ENCODE measurements around the gene PTPRD. TPM values are rescaled to one million over a fixed set of nuclear protein-coding genes. Genes with fewer than 3 reads are reported as not detected.
"Not testable (repeated sequence)": the region's sequence is repeated elsewhere in the genome, so short reads cannot be mapped to it uniquely, and the experiment has no call there.

PTPRD gene
- total and polyA plus RNA-seq, 9 of the 15 experiments (the other 6 are each of a cell fraction or from before 2014, with no cell fraction given) = 0.11 TPM; not detected in 8

- TF ChIP-seq CUX1 (CRISPR knock-in tag; IDR thresholded peaks at IDR 0.05) (no peak), USF2 (CRISPR knock-in tag; IDR thresholded peaks at IDR 0.05) (no peak)
Measured at GRCh38 chr9:8978334-8978733, 1634.5 kb downstream of the PTPRD start (continued).

- in situ Hi-C loops (cut with MboI); H3K79me2 ChIP-seq (ENCODE audit: control insufficient read depth, insufficient read depth, low read length); H3K9ac ChIP-seq (ENCODE audit: insufficient read depth in 1 of 2, low read depth in 2 of 2, low read length in 2 of 2); H3K27ac ChIP-seq (ENCODE audit: extremely low read depth, low read depth, low read length); CTCF ChIA-PET (ENCODE audit: low intra/inter-chr PET ratio); H3K4me3 ChIP-seq; ATAC-seq; H3K9me3 ChIP-seq (replicated peaks; ENCODE audit: control insufficient read depth, insufficient read depth, low read depth, low read length); DNase-seq (ENCODE audit: extremely low read depth in 1 of 4, low spot score in 3 of 4); intact Hi-C loops (cut with micrococcal nuclease); H3K27me3 ChIP-seq (ENCODE audit: control insufficient read depth in 2 of 2, insufficient read depth in 2 of 2, low read length in 2 of 2); H3K9me1 ChIP-seq (ENCODE audit: control insufficient read depth, insufficient read depth, low read length); H4K20me1 ChIP-seq (replicated peaks; ENCODE audit: control insufficient read depth, insufficient read depth, low read length); POLR2A ChIA-PET; H3K36me3 ChIP-seq (ENCODE audit: control insufficient read depth, insufficient read depth, low read length); H3K4me2 ChIP-seq (ENCODE audit: insufficient read depth, low read length); FAIRE-seq; H2AFZ ChIP-seq (ENCODE audit: low read depth, low read length); H3K4me1 ChIP-seq (replicated peaks in 1 of 2; ENCODE audit: control insufficient read depth in 2 of 2, insufficient read depth in 2 of 2, low read length in 2 of 2); BruUV-seq (replicated peaks): not testable (repeated sequence)
- WGBS (ENCODE audit: insufficient coverage, low coverage, missing lambda C conversion rate) = 0% methylated on average over 1 of the region's 3 CpGs
Measured at GRCh38 chr9:8968350-8968749, 1644.5 kb downstream of the PTPRD start.
